NK-92 treated with Interleukin-12 subunit alpha and Interleukin-12 subunit beta, amount 100 ng/mL, for 24 hours (cell line): ENCODE measurements around the gene LACTB.
A peak's percentile ranks its signal among the peaks of the same experiment; 100 is the strongest.

ENCODE experiments used
- DNase-seq: peaks from one replicate; lab custom pipeline; 2025; lab: John Stamatoyannopoulos, UW

Gene LACTB, protein sequence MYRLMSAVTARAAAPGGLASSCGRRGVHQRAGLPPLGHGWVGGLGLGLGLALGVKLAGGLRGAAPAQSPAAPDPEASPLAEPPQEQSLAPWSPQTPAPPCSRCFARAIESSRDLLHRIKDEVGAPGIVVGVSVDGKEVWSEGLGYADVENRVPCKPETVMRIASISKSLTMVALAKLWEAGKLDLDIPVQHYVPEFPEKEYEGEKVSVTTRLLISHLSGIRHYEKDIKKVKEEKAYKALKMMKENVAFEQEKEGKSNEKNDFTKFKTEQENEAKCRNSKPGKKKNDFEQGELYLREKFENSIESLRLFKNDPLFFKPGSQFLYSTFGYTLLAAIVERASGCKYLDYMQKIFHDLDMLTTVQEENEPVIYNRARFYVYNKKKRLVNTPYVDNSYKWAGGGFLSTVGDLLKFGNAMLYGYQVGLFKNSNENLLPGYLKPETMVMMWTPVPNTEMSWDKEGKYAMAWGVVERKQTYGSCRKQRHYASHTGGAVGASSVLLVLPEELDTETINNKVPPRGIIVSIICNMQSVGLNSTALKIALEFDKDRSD

GRCh38 chr15:63121382-63122001, at the start of gene LACTB:
Gene LACTB, plus strand, starts transcription at chr15:63121861. Its CDS starts 11 bp downstream, at chr15:63121872.
- DNase-seq: peak; percentile 66

- no peak for DNase-seq
Observed at GRCh38 chr15:63072023-63072650, 49.5 kb upstream of the LACTB start.

DNA sequence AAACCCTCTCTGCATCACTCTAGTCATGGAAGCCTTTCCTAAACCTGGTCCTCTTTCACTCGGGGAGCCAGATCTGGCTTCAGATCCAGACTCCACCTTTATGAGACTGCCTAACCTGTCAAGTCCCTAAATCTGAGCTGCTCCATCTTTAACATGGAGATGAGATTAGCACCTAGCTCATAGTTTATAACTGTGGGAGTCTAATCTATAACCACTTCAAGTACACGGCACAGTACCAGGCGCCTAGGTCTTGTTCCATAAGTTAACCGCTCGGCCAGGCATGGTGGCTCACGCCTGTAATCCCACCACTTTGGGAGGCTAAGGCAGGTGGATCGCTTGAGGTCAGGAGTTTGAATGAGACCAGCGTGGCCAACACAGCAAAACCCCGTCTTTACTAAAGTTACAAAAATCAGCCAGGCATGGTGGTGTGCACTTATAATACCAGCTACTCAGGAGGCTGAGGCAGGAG, 48.8 kb upstream of the LACTB start:
- DNase-seq: no peak

- no peak for DNase-seq
Observed at GRCh38 chr15:63073497-63074172, 48.0 kb upstream of the LACTB start.

- DNase-seq: no peak
Observed at GRCh38 chr15:63075015-63075983, 46.4 kb upstream of the LACTB start.

DNA sequence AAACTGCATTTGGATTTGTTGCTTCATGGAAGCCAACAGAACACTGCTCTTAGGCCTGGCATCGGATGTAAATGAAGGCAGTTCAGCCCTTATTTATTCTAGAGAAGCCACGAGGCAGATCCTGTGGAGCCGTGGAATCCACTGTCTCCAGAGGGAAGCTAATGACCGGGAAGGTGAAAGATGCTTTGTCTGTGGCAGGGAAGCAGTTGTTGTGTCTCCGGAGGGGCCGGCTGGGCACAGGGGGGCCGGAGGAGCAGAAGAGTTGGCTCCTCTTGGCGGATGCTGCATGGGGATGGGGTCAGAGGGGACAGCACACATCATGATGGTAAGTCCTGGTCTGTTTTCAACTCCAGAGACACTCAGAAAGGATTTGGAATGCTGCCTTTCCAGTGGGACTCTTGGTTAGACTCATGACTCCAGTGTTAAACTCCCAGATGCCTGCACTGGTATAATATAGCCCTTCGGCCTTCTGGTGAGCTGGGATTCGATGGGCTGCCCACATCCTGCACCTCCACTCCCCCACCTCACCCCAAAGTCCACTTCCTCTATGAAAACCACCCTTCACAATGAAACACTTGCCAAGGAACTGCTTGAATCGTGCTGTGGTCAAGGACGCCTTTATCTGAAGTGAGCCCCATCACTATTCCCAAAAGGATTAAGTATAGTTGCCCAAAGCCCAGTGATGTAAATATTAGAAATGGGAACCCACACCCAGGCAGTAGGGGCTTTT, 45.5 kb upstream of the LACTB start:
- no peak for DNase-seq

DNA sequence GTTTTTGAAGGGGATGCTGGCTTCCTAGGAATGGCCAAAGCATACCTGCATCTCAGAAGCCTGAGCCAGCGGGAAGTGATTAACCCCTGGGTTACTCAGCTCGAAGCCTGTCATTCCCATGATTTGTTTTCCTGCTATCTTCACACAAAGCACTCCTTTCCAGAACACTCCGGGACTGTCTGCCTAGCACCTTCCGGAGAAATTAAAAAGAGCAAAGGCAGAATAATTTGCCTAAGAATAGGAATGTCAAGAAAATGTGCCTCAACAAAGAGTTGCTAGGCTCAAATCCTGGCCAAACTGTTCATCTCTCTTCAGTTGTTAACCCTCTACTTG, 45.0 kb upstream of the LACTB start:
- no peak for DNase-seq

GRCh38 chr15:63077952-63078351, 43.7 kb upstream of the LACTB start:
- DNase-seq: no peak

DNA sequence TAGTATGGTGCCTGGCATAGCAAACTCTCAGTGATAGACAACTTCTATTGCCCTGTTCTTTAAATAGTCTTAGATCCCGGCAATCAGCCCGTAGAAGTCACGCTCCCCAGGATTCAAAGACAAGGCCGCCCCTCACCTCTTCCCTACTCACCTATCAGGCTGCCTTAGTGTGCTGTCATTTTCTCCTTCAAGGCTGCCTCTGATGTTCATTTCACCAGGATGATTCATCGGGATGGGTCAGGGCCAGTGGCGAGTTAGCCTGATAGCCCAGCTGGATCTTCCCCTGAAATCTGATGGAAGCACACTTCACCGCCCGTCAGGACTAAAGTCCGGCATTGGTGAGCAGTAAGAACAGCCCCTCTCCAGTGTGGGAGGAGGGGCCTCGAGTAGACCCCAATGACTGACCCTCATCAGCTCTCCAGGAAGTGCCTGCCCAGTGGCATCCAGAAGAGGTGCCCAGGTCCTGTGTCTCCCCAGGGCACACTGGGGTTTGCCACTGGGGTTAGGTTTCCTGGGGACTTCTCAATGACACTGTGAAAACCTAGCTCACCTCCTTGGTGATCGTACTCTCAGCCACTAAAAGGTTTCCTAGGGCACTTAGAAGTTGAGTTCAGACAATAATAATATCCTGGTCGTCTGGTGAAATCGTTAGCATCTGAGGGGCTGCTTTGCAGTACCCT, 41.6 kb upstream of the LACTB start:
- DNase-seq: no peak

- DNase-seq: no peak
Observed at GRCh38 chr15:63080634-63081250, 40.9 kb upstream of the LACTB start.

DNA sequence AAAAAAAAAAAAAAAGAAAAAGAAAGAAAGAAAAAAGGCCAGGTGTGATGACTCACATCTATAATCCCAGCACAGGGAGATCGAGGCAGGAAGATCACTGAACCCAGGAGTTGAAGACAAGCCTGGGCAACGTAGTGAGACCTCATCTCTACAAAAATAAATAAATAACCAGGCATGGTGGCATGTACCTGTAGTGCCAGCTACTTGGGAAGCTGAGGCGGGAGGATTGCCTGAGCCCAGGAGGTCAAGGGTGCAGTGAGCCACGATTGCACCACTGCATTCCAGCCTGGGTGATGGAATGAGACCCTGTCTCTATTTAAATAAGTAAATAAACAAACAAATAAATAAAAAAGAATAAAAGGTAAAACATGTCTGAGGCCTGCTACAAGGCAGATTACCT, 39.3 kb upstream of the LACTB start:
- DNase-seq: no peak

GRCh38 chr15:63083044-63083443, 38.6 kb upstream of the LACTB start:
- DNase-seq: no peak

GRCh38 chr15:63083541-63083940, 38.1 kb upstream of the LACTB start:
- no peak for DNase-seq

DNA sequence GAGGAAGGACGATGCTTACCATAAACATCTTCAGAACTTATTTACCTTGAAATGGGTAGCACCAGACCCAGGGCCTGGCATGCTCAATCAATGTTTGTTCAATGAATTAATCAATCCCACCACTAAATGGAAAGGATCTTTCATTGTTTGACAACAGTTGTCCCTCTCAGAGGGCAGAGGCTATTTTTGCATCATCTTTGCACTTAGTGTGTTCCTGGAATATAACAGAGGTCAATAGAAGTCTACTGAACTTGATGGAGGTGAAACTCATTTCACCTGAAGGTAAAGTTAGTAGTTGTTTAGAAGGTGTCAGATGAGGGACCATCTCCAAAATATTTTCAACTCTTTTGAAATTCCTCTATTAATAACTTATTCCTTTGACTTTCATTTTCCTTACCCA, 36.9 kb upstream of the LACTB start:
- no peak for DNase-seq

GRCh38 chr15:63085289-63085688, 36.4 kb upstream of the LACTB start:
- DNase-seq: no peak

DNA sequence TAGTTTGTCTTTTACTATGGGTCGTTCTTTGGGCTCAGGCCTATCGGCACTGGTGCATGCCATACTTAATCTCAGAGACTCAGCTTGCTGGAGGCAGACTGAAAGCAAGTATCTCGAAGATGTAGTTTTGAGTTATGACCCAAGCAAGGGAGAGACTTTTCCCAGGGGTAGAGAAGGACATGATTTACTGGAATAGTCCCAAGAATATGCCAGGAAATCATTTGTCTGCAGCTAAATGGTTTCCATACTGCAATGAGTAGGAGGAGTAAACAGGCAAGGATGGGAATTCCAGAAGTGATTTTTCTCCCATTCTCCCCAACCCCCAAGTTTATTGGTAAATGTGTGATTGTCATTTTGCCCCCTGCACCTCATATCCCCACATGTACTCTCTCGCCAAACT, 35.4 kb upstream of the LACTB start:
- no peak for DNase-seq

- DNase-seq: no peak
Observed at GRCh38 chr15:63086947-63087346, 34.7 kb upstream of the LACTB start.

DNA sequence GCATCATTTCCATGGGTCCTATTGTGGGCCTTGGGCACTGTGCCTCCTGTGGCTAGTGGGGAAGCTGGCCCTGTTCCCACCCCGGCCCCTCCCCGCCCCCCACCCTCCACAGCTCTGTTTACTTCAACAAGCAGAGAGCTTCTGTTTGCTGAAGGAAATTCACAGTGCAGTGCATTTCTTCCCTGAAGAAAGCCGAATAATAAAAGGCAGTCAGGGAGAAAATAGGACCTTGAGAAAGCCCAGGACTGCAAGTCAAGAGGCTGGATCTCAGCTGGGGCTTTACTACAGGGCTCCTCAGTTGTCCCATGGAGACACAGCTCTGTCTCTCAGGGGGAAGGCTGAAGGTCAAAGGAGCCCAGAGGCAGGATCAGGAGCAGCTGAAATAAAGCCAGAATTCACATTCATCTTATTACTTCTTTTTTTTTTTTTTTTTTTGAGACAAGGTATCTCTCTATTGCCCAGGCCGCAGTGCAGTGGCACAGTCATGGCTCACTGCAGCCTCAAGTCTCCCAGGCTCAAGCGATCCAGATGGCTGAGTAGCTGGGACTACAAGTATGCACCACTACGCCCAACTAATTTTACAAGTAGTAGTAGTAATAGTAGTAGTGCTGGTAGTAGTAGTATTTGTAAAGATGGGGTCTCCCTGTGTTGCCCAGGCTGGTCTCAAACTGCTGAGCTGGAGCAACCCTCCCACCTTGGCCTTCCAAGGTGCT, 33.0 kb upstream of the LACTB start:
- DNase-seq: no peak
